CD4-positive, alpha-beta T cell treated with Interleukin-17A for 1 hour (primary cell): ENCODE measurements around the gene EXOC6.

Experiments
- DNase-seq: peaks from one replicate; pipeline ENCODE4 v3.0.0-alpha.2; 2020

EXOC6 gene, protein sequence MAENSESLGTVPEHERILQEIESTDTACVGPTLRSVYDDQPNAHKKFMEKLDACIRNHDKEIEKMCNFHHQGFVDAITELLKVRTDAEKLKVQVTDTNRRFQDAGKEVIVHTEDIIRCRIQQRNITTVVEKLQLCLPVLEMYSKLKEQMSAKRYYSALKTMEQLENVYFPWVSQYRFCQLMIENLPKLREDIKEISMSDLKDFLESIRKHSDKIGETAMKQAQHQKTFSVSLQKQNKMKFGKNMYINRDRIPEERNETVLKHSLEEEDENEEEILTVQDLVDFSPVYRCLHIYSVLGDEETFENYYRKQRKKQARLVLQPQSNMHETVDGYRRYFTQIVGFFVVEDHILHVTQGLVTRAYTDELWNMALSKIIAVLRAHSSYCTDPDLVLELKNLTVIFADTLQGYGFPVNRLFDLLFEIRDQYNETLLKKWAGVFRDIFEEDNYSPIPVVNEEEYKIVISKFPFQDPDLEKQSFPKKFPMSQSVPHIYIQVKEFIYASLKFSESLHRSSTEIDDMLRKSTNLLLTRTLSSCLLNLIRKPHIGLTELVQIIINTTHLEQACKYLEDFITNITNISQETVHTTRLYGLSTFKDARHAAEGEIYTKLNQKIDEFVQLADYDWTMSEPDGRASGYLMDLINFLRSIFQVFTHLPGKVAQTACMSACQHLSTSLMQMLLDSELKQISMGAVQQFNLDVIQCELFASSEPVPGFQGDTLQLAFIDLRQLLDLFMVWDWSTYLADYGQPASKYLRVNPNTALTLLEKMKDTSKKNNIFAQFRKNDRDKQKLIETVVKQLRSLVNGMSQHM

DNA sequence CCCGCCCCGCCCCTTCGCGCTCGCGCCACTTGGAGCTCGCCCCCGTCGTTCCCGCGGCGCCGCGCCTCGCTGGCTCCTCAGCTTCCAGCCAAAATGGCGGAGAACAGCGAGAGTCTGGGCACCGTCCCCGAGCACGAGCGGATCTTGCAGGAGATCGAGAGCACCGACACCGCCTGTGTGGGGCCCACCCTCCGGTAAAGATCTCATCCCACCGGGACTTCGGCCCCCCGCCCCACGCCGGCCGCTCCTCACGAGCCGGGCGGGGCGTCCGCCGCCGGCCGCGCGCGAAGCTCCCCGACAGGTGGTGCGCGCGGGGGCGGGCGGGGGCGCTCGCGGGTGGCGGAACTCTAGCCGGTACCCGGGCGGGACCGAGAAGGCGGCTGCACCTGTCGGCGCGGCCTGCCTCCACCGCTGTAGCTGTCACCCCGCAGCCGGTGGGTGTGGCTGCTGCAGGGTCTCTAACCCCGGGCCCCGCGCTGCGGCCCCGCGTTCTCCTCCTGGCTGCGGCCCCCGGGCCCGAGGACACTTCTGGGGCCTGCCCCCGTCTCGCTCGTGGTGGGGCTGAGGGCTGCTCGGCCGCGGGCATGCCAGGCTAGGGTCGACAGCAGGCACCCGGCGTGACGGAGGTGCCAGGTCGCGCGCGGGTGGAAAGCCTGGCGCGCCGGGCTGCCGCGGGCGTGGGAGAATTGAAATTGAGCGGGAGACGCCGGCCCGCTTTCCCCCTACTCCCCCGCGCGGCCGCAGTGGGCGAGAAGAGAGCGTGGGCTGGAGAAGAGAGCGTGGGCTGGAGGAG lies at the start of gene EXOC6:
EXOC6 (plus strand) TSS at position 80 of the 793 bp plus-strand sequence; CDS start at position 94, 14 bp downstream.
- DNase-seq = peak; percentile 88

- DNase-seq = no peak
These were observed 48.8 kb upstream of the EXOC6 start for GRCh38 chr10:92799568-92799967.

- no peak for DNase-seq
These were observed 48.1 kb upstream of the EXOC6 start for GRCh38 chr10:92800134-92800733.

DNA sequence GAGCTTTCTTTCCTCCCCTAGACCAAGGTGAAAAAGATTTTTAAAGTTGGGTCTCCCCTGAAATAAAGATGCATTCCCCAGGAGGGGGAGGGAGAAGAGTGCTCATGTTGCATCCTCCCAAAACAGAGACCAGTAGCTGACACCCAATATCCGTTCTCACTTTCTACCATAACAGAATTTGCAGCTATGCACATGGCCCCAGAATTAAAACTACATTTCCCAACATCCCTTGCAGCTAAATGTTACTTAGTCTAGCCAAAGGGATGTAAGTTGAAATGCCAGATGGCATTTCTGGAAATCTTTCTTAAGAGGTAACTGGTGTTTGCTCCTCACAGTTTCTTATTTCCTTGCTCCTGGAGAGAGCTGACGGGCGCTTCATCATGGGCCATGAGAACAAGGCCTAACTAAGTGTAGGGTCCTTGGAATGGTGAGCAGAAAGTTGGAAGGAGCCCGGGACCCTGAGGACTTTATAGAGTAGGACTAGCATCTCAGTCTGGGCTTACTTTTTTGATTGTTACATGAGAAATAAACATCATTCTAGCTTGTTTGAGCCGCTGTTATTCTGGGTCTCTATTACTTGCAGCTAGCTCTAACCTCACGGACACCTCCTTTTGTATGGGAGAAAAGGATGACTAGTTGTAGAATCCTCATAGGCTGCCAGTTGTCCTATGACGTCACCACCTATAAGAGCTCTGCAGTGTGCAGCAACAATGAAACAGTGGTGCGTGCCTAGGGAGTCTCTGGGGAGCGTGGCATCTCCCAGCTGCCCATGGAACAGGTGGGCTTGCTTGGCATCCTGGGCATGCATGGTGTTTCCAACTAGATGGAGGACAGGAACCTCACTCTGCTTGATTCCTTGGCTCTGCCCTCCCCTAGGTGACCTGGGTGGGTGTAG lies 46.1 kb upstream of the EXOC6 start:
- no peak for DNase-seq

GRCh38 chr10:92809840-92810239 lies 38.5 kb upstream of the EXOC6 start:
- no peak for DNase-seq

DNA sequence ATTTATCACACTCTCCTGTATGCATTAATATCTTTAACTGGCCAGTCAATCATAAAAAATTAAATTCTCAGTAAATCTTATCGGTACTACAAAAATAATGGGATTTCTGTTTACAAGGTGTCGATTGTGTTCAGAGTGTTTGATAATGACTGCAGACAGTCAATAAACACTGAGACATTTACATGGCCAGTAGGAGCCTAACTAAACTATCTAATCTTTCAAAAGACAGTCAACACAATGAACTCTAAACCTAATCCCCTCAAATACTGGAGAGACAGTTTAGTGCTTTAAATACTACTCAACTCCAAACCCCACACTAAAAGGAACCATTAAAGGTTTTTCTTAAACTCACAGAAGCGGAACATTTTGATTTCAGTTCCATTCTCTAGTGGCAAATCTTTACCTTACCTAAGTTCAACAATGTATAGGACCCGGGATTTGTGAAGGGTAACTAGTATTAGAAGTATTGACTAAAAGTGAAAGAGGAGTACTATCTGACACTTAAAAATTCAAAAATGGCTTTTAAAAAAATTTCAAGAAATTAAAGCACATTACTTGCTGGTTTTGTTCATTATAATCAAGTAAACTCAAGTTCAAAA lies 37.3 kb upstream of the EXOC6 start:
- no peak for DNase-seq

DNA sequence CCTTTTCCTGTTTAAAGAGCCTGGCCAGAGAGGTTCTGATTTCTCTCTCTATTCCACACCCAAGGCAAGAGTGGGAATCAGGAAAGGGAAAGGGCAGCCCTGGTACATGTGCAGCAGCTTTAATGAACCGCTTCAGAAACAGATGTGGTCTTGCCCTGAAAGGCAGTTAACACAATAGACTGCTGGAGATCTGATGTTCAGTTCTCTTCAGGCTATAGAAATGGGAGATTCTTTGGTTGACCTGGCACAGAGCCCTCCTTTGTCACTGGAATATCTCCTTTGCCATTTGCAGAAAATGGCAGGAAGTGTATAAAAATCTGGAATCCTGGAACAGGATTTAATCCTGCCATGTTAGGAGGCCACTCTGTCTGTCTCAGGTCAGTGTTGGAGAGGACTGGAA lies 36.3 kb upstream of the EXOC6 start:
- DNase-seq = no peak

DNA sequence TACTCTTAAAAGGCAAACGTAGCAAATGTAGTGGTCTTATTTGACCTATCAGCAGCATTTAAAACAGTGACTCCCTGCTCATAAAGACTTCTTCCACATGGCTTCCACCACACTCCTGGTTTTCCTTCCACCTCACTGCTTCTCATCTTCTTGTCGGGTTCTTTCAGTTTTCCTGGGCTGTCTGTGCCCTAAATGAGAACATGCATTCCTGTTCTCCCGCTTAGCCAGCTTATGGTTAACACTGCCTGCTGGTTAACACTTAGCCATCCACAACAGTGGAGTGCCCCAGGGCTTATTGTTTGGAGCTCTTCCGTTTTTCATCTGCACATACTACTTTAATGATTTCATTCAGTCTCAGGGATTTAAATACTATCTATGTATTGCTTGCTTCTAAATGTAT lies 34.3 kb upstream of the EXOC6 start:
- no peak for DNase-seq

GRCh38 chr10:92814790-92815189 lies 33.5 kb upstream of the EXOC6 start:
- DNase-seq = no peak

GRCh38 chr10:92816091-92816531 lies 32.2 kb upstream of the EXOC6 start:
- DNase-seq = no peak

- DNase-seq = no peak
These were observed 26.2 kb upstream of the EXOC6 start for GRCh38 chr10:92822060-92822634.

GRCh38 chr10:92822964-92823363 lies 25.4 kb upstream of the EXOC6 start:
- DNase-seq = no peak

DNA sequence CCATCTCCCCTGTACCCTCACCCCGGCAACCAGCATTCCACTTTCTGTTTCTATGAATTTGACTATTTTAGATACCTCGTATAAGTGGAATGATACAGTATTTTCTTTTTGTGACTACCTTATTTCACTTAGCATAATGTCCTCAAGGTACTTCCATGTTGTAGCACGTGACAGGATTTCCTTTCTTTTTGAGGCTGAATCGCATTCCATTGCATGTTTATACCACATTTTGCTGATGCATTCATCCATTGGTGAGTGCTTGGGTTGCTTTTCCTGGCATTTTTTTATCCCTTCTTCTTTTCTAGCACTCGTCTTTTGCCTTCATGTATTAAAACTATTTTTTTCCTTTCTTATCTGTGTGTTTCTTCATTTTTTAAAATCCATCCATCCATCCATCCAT lies 22.3 kb upstream of the EXOC6 start:
- DNase-seq = no peak

- DNase-seq = no peak
These were observed 21.8 kb upstream of the EXOC6 start for GRCh38 chr10:92826504-92826903.

GRCh38 chr10:92829042-92829785 lies 19.1 kb upstream of the EXOC6 start:
- DNase-seq = no peak

DNA sequence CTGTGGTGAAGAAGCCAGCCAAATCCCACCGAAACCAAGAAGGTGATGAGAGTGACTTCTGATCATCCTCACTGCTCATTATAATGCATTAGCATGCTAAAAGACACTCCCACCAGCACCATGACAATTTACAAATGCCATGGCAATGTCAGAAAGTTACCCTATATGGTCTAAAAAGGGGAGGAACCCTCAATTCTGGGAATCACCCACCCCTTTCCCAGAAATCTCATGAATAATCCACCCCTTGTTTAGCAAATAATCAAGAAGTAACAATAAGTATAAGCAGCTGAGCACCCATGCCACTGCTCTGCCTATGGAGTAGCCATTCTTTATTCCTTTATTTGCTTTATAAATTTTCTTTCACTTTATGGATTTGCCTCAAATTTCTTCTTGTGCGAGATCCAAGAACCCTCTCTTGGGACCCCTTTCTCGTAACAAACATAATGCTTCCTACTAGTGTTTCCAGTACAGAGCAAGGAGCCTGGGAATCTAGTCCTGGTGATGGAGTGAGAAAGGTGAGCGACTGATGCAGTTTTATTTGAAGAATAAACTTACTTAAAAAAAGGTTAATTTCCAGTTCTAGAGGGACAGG lies 18.4 kb upstream of the EXOC6 start:
- no peak for DNase-seq

GRCh38 chr10:92830478-92831389 lies 17.6 kb upstream of the EXOC6 start:
- DNase-seq = peak; percentile 7

- no peak for DNase-seq
These were observed 16.2 kb upstream of the EXOC6 start for GRCh38 chr10:92832121-92832520.
